Measurements from ENCODE around the gene SYT11.

GRCh38 chr1:155932081-155932480 is 72.7 kb downstream of the SYT11 start:
- TF ChIP-seq, protein P1, sequence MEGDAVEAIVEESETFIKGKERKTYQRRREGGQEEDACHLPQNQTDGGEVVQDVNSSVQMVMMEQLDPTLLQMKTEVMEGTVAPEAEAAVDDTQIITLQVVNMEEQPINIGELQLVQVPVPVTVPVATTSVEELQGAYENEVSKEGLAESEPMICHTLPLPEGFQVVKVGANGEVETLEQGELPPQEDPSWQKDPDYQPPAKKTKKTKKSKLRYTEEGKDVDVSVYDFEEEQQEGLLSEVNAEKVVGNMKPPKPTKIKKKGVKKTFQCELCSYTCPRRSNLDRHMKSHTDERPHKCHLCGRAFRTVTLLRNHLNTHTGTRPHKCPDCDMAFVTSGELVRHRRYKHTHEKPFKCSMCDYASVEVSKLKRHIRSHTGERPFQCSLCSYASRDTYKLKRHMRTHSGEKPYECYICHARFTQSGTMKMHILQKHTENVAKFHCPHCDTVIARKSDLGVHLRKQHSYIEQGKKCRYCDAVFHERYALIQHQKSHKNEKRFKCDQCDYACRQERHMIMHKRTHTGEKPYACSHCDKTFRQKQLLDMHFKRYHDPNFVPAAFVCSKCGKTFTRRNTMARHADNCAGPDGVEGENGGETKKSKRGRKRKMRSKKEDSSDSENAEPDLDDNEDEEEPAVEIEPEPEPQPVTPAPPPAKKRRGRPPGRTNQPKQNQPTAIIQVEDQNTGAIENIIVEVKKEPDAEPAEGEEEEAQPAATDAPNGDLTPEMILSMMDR (IDR thresholded peaks at IDR 0.05; ENCODE audit: borderline replicate concordance, extremely low read depth, low read length, poor library complexity, severe bottlenecking) = no peak
- TF ChIP-seq EZH2 (IDR thresholded peaks at IDR 0.05; ENCODE audit: borderline replicate concordance, low read depth, low read length, severe bottlenecking) = no peak

Measured in DND-41 (cell line).